ENCODE data around the gene CARD11.

DNA sequence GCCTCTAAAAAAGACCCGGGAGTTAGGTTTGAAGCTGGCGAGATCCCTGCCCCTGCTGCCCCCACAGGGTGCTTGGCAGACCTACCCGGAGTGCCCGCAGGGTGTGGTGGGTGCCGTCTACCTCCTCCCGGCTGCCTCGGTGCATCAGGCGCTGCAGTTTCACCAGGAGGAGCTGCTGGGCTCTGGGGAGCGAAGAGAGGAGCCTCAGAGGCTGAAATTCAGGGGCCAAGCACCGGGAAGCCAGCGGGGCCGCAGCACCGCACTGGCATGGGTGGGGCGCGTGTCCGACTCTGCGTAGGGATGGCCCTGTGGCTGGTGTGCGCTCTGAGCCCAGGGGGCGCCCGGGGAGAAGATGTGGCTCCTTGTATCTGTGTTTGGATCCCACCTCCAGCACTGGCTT is 125.3 kb downstream of the CARD11 start:
- TF ChIP-seq CTCF (IDR thresholded peaks at IDR 0.05 in 2 of 3, conservative IDR thresholded peaks at IDR 0.05 in 1 of 3; ENCODE audit: borderline replicate concordance in 1 of 3, insufficient read depth in 1 of 3, low read depth in 2 of 3, low read length in 2 of 3) (no peak), POLR2AphosphoS5 (IDR thresholded peaks at IDR 0.05; ENCODE audit: low read depth, low read length) (no peak), POLR2A (IDR thresholded peaks at IDR 0.05; ENCODE audit: borderline replicate concordance, extremely low read depth, insufficient read depth, insufficient read length) (no peak), CBX3 (IDR thresholded peaks at IDR 0.05; ENCODE audit: low read depth) (no peak), TCF7L2 (IDR thresholded peaks at IDR 0.05; ENCODE audit: borderline replicate concordance, extremely low read depth, insufficient read depth, insufficient read length) (no peak), EZH2 (IDR thresholded peaks at IDR 0.05) (no peak), CEBPB (IDR thresholded peaks at IDR 0.05; ENCODE audit: low read depth) (no peak), EZH2phosphoT487 (IDR thresholded peaks at IDR 0.05; ENCODE audit: borderline replicate concordance) (no peak), ZBTB33 (IDR thresholded peaks at IDR 0.05; ENCODE audit: extremely low read depth, insufficient replicate concordance, low read length) (no peak), ZFX (IDR thresholded peaks at IDR 0.05) (no peak)
- TF ChIP-seq, protein P1, sequence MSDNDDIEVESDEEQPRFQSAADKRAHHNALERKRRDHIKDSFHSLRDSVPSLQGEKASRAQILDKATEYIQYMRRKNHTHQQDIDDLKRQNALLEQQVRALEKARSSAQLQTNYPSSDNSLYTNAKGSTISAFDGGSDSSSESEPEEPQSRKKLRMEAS (IDR thresholded peaks at IDR 0.05) = no peak
